Smooth muscle cell (in vitro differentiated cells): Measurements from ENCODE around the gene GIT1. TPM values are rescaled to one million over a fixed set of nuclear protein-coding genes. Genes with fewer than 3 reads are reported as not detected.

Experiments
- DNase-seq: peaks from one replicate; lab custom pipeline; 2025; ENCODE audit not compliant: unreplicated experiment; lab: John Stamatoyannopoulos, UW
- H2AFZ ChIP-seq: fragments of 200-600 bp; sonication (generic); 2 replicates; pipeline ENCODE4 v1.6.0; 2016; ENCODE audit warnings: antibody characterized with exemption, low read depth, mild to moderate bottlenecking
- H3F3A ChIP-seq: fragments of 200-600 bp; sonication (generic); 2 replicates; pipeline ENCODE4 v1.6.0; 2017; ENCODE audit warnings: antibody characterized with exemption, low read depth
- H3K27ac ChIP-seq: fragments of 200-600 bp; sonication (generic); 2 replicates; pipeline ENCODE4 v1.5.1; 2016; ENCODE audit warnings: low read depth, mild to moderate bottlenecking
- H3K27me3 ChIP-seq: fragments of 200-600 bp; sonication (generic); 2 replicates; pipeline ENCODE4 v1.6.1; 2016; ENCODE audit warnings: low read depth, mild to moderate bottlenecking
- H3K36me3 ChIP-seq: fragments of 200-600 bp; sonication (generic); 2 replicates; pipeline ENCODE4 v1.5.1; 2016; ENCODE audit warnings: low read depth
- H3K4me1 ChIP-seq: fragments of 200-600 bp; sonication (generic); 2 replicates; pipeline ENCODE4 v1.5.1; 2016; ENCODE audit warnings: low read depth
- H3K4me2 ChIP-seq: fragments of 200-600 bp; sonication (generic); 2 replicates; pipeline ENCODE4 v1.6.0; 2016; ENCODE audit warnings: mild to moderate bottlenecking
- H3K4me3 ChIP-seq: fragments of 200-600 bp; sonication (generic); 2 replicates; pipeline ENCODE4 v1.5.1; 2016; ENCODE audit warnings: mild to moderate bottlenecking
- H3K79me2 ChIP-seq: fragments of 200-600 bp; sonication (generic); 2 replicates; pipeline ENCODE4 v1.6.0; 2016; ENCODE audit warnings: low read depth, mild to moderate bottlenecking
- H3K9ac ChIP-seq: fragments of 200-600 bp; sonication (generic); 2 replicates; pipeline ENCODE4 v1.6.0; 2016; ENCODE audit warnings: low read depth
- H3K9me3 ChIP-seq: fragments of 200-600 bp; sonication (generic); replicated peaks from 2 replicates; pipeline ENCODE4 v1.5.1; 2016; ENCODE audit warnings: low read depth
- H4K20me1 ChIP-seq: fragments of 200-600 bp; sonication (generic); 2 replicates; pipeline ENCODE4 v1.6.0; 2016; ENCODE audit warnings: low read depth
- CTCF ChIP-seq: fragments of 200-600 bp; sonication (generic); IDR thresholded peaks from 2 replicates; pipeline ENCODE4 v1.5.1; 2017; ENCODE audit warnings: borderline replicate concordance, mild to moderate bottlenecking, antibody characterized with exemption; ENCODE audit not compliant: insufficient read depth, poor library complexity, severe bottlenecking
- WGBS: methylation state at CpG from one replicate; pipeline ENCODE4 v1.1.7; 2016; ENCODE audit warnings: low lambda C conversion rate; 5-methylcytosine and 5-hydroxymethylcytosine counted together
- polyA plus RNA-seq: library from polyadenylated mRNA; unstranded; fragments of >200 nt; fragmentation: Nextera tagmentation; extraction: Ambion mirVana; gene quantifications from 2 replicates; pipeline ENCODE4 v1.2.1, GENCODE V29; 2016
- total RNA-seq: library from RNA; depleted of rRNA; stranded (reverse); fragments of >200 nt; gene quantifications from 2 replicates; pipeline ENCODE4 v1.2.3, GENCODE V29; 2014

GIT1 gene
- total and polyA plus RNA-seq, 2 experiments from 2014 or later, result 17.6 to 23.0 TPM

- no peak for TF ChIP-seq CTCF
- Histone ChIP-seq H3K9ac (no peak overlapping the region), H3K4me2 (no peak overlapping the region), H4K20me1 (peaks cover 38% of the 10 kb centered on the region), H3F3A (peaks cover 4% of the 10 kb centered on the region), H3K36me3 (peaks cover 12% of the 10 kb centered on the region), H3K9me3 (no peaks in the 10 kb centered on the region), H2AFZ (no peak overlapping the region), H3K27me3 (no peaks in the 10 kb centered on the region), H3K79me2 (no peaks in the 10 kb centered on the region), H3K4me1 (no peaks in the 10 kb centered on the region), H3K27ac (no peak overlapping the region), H3K4me3 (no peak overlapping the region)
- DNase-seq, result no peak
- WGBS, result 78% methylated on average over 1 of the region's 1 CpG
Measured at GRCh38 chr17:29546830-29547229, 42.6 kb downstream of the GIT1 start.

GRCh38 chr17:29546085-29546484 lies 43.4 kb downstream of the GIT1 start:
- no peaks in the 10 kb centered on the region for H3K27me3 ChIP-seq
- H3K9ac ChIP-seq, result no peak overlapping the region
- no peaks in the 10 kb centered on the region for H3K4me1 ChIP-seq
- TF ChIP-seq CTCF, result no peak
- WGBS, result 97% methylated on average over 1 of the region's 1 CpG
- no peak for DNase-seq
- H3F3A ChIP-seq, result peaks cover 4% of the 10 kb centered on the region
- H3K27ac ChIP-seq, result no peak overlapping the region
- H3K9me3 ChIP-seq, result no peaks in the 10 kb centered on the region
- H3K4me3 ChIP-seq, result no peak overlapping the region
- H3K36me3 ChIP-seq, result peaks cover 12% of the 10 kb centered on the region
- H3K4me2 ChIP-seq, result no peak overlapping the region
- H3K79me2 ChIP-seq, result no peaks in the 10 kb centered on the region
- H4K20me1 ChIP-seq, result peaks cover 35% of the 10 kb centered on the region
- H2AFZ ChIP-seq, result no peak overlapping the region

GRCh38 chr17:29544066-29544465 lies 45.4 kb downstream of the GIT1 start:
- H3K79me2 ChIP-seq, result no peaks in the 10 kb centered on the region
- no peaks in the 10 kb centered on the region for H3K27me3 ChIP-seq
- DNase-seq, result no peak
- no peak overlapping the region for H3K4me2 ChIP-seq
- H3K9me3 ChIP-seq, result no peaks in the 10 kb centered on the region
- peaks cover 4% of the 10 kb centered on the region for H3F3A ChIP-seq
- no peak for TF ChIP-seq CTCF
- no peak overlapping the region for H3K4me3 ChIP-seq
- no peak overlapping the region for H2AFZ ChIP-seq
- H3K27ac ChIP-seq, result no peak overlapping the region
- H3K9ac ChIP-seq, result no peak overlapping the region
- 92% methylated on average over 4 of the region's 4 CpGs for WGBS
- H3K36me3 ChIP-seq, result peaks cover 12% of the 10 kb centered on the region
- H4K20me1 ChIP-seq, result peaks cover 20% of the 10 kb centered on the region
- no peaks in the 10 kb centered on the region for H3K4me1 ChIP-seq

GRCh38 chr17:29533976-29534375 lies 55.5 kb downstream of the GIT1 start:
- no peaks in the 10 kb centered on the region for H3K9me3 ChIP-seq
- H3K4me1 ChIP-seq, result no peaks in the 10 kb centered on the region
- no peak for DNase-seq
- H3K4me2 ChIP-seq, result no peak overlapping the region
- no peak overlapping the region for H3K27ac ChIP-seq
- H3K36me3 ChIP-seq, result peaks cover 23% of the 10 kb centered on the region
- H3K27me3 ChIP-seq, result no peaks in the 10 kb centered on the region
- no peak overlapping the region for H3K9ac ChIP-seq
- no peak overlapping the region for H2AFZ ChIP-seq
- H3F3A ChIP-seq, result peaks cover 4% of the 10 kb centered on the region
- no peak for TF ChIP-seq CTCF
- H4K20me1 ChIP-seq, result peaks cover 9% of the 10 kb centered on the region
- H3K4me3 ChIP-seq, result no peak overlapping the region
- peaks cover 5% of the 10 kb centered on the region for H3K79me2 ChIP-seq
- WGBS, result 97% methylated on average over 8 of the region's 8 CpGs
